Mammary epithelial cell (primary cell): ENCODE measurements around the gene MRTFB.

Experiments
- EZH2 ChIP-seq: IDR thresholded peaks from 2 replicates; pipeline ENCODE4 v1.6.1; 2012; ENCODE audit warnings: low read length, inconsistent platforms, borderline replicate concordance
- TF ChIP-seq, protein P1 (sequence below), 2 donors: IDR thresholded peaks in 1 of 2; conservative IDR thresholded peaks in 1 of 2; 2 replicates each; pipeline ENCODE4 v1.5.1; 2011 to 2012; ENCODE audit warnings: inconsistent platforms in 2 of 2, low read length in 2 of 2, mild to moderate bottlenecking in 2 of 2, control low read depth in 1 of 2, low read depth in 1 of 2; ENCODE audit not compliant: insufficient read depth in 1 of 2; ENCODE audit errors: extremely low read depth in 1 of 2

DNA sequence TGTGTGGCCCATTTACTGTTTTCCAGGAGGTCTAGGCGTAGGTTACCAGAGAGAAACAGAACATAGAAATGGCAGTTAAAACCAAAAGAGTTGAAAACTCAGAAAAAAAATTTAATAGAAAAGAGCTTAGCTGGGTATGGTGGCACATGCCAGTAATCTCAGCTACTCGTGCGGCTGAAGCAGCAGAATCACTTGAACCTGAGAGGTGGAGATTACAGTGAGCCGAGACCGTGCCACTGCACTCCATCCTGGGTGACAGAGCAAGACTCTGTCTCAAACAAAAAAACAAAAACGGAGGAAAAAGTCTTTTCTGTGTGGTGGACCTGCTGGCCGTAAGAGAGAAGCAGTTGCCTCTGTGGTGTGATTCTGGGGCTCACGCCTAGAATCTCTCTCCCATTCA, 35.8 kb downstream of the MRTFB start:
- TF ChIP-seq EZH2: no peak
- TF ChIP-seq, protein P1, sequence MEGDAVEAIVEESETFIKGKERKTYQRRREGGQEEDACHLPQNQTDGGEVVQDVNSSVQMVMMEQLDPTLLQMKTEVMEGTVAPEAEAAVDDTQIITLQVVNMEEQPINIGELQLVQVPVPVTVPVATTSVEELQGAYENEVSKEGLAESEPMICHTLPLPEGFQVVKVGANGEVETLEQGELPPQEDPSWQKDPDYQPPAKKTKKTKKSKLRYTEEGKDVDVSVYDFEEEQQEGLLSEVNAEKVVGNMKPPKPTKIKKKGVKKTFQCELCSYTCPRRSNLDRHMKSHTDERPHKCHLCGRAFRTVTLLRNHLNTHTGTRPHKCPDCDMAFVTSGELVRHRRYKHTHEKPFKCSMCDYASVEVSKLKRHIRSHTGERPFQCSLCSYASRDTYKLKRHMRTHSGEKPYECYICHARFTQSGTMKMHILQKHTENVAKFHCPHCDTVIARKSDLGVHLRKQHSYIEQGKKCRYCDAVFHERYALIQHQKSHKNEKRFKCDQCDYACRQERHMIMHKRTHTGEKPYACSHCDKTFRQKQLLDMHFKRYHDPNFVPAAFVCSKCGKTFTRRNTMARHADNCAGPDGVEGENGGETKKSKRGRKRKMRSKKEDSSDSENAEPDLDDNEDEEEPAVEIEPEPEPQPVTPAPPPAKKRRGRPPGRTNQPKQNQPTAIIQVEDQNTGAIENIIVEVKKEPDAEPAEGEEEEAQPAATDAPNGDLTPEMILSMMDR (conservative IDR thresholded peaks at IDR 0.05 in 1 of 2, IDR thresholded peaks at IDR 0.05 in 1 of 2; ENCODE audit: extremely low read depth in 1 of 2, insufficient read depth in 1 of 2, low read depth in 1 of 2, low read length in 2 of 2): no peak
